Smooth muscle cell (in vitro differentiated cells): Measurements from ENCODE around the gene ATP13A2. TPM values are rescaled to one million over a fixed set of nuclear protein-coding genes. Genes with fewer than 3 reads are reported as not detected.

Experiments
- DNase-seq: peaks from one replicate; lab custom pipeline; 2025; ENCODE audit not compliant: unreplicated experiment; lab: John Stamatoyannopoulos, UW
- H2AFZ ChIP-seq: fragments of 200-600 bp; sonication (generic); 2 replicates; pipeline ENCODE4 v1.6.0; 2016; ENCODE audit warnings: antibody characterized with exemption, low read depth, mild to moderate bottlenecking
- H3F3A ChIP-seq: fragments of 200-600 bp; sonication (generic); 2 replicates; pipeline ENCODE4 v1.6.0; 2017; ENCODE audit warnings: antibody characterized with exemption, low read depth
- H3K27ac ChIP-seq: fragments of 200-600 bp; sonication (generic); 2 replicates; pipeline ENCODE4 v1.5.1; 2016; ENCODE audit warnings: low read depth, mild to moderate bottlenecking
- H3K27me3 ChIP-seq: fragments of 200-600 bp; sonication (generic); 2 replicates; pipeline ENCODE4 v1.6.1; 2016; ENCODE audit warnings: low read depth, mild to moderate bottlenecking
- H3K36me3 ChIP-seq: fragments of 200-600 bp; sonication (generic); 2 replicates; pipeline ENCODE4 v1.5.1; 2016; ENCODE audit warnings: low read depth
- H3K4me1 ChIP-seq: fragments of 200-600 bp; sonication (generic); 2 replicates; pipeline ENCODE4 v1.5.1; 2016; ENCODE audit warnings: low read depth
- H3K4me2 ChIP-seq: fragments of 200-600 bp; sonication (generic); 2 replicates; pipeline ENCODE4 v1.6.0; 2016; ENCODE audit warnings: mild to moderate bottlenecking
- H3K4me3 ChIP-seq: fragments of 200-600 bp; sonication (generic); 2 replicates; pipeline ENCODE4 v1.5.1; 2016; ENCODE audit warnings: mild to moderate bottlenecking
- H3K79me2 ChIP-seq: fragments of 200-600 bp; sonication (generic); 2 replicates; pipeline ENCODE4 v1.6.0; 2016; ENCODE audit warnings: low read depth, mild to moderate bottlenecking
- H3K9ac ChIP-seq: fragments of 200-600 bp; sonication (generic); 2 replicates; pipeline ENCODE4 v1.6.0; 2016; ENCODE audit warnings: low read depth
- H3K9me3 ChIP-seq: fragments of 200-600 bp; sonication (generic); replicated peaks from 2 replicates; pipeline ENCODE4 v1.5.1; 2016; ENCODE audit warnings: low read depth
- H4K20me1 ChIP-seq: fragments of 200-600 bp; sonication (generic); 2 replicates; pipeline ENCODE4 v1.6.0; 2016; ENCODE audit warnings: low read depth
- CTCF ChIP-seq: fragments of 200-600 bp; sonication (generic); IDR thresholded peaks from 2 replicates; pipeline ENCODE4 v1.5.1; 2017; ENCODE audit warnings: borderline replicate concordance, mild to moderate bottlenecking, antibody characterized with exemption; ENCODE audit not compliant: insufficient read depth, poor library complexity, severe bottlenecking
- WGBS: methylation state at CpG from one replicate; pipeline ENCODE4 v1.1.7; 2016; ENCODE audit warnings: low lambda C conversion rate; 5-methylcytosine and 5-hydroxymethylcytosine counted together
- polyA plus RNA-seq: library from polyadenylated mRNA; unstranded; fragments of >200 nt; fragmentation: Nextera tagmentation; extraction: Ambion mirVana; gene quantifications from 2 replicates; pipeline ENCODE4 v1.2.1, GENCODE V29; 2016
- total RNA-seq: library from RNA; depleted of rRNA; stranded (reverse); fragments of >200 nt; gene quantifications from 2 replicates; pipeline ENCODE4 v1.2.3, GENCODE V29; 2014

ATP13A2 gene
- total and polyA plus RNA-seq, 2 experiments from 2014 or later: 27.7 to 42.3 TPM

DNA sequence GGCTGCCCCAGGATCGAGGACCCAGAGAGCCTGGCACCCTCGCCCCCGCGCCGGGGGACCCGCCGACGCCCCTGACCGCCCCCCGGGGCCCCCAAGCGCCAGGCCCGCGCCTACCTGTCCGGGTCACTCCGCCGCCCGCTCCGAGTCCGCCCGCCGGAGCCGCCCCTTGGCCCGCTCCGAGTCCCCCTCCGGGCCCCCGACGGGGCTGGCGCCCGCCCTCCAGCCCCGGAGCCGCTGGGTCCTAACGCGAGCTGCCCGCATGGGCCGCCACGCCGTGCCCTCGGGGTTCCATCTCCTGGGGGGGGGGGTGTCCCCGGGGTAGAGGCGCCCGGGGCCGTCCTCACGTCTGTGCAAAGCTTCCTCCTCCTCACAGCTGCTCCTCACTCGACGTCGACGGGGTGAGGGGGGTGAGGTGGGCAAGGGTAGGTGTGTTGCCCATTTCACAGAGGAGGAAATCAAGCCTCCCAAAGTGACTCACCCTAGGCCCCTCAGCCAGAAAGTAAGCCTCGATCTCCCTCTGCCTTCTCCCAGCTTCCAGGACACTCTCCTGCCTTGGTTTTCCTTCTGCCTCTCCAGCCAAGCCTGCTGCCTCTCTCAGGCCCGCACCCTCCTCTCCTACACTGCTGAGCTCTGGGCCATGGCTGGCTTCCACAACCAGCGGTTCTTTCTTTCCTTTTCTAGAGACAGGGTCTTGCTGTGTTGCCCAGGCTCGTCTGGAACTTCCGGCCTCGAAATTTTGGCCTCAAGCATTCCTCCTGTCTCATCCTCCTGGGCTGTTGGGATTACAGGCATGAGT is 31.1 kb downstream of the ATP13A2 start, which contains the start of gene MFAP2:
Gene MFAP2 (minus strand): TSS at position 148 of the 796 bp plus-strand sequence. CDS start 2,347 bp downstream, outside the sequence.
- Histone ChIP-seq H2AFZ (no peak within 1 kb of the TSS), H3K79me2 (peaks cover 37% of the 10 kb centered on the region)
- WGBS: 8% methylated on average over 46 of the region's 53 CpGs

DNA sequence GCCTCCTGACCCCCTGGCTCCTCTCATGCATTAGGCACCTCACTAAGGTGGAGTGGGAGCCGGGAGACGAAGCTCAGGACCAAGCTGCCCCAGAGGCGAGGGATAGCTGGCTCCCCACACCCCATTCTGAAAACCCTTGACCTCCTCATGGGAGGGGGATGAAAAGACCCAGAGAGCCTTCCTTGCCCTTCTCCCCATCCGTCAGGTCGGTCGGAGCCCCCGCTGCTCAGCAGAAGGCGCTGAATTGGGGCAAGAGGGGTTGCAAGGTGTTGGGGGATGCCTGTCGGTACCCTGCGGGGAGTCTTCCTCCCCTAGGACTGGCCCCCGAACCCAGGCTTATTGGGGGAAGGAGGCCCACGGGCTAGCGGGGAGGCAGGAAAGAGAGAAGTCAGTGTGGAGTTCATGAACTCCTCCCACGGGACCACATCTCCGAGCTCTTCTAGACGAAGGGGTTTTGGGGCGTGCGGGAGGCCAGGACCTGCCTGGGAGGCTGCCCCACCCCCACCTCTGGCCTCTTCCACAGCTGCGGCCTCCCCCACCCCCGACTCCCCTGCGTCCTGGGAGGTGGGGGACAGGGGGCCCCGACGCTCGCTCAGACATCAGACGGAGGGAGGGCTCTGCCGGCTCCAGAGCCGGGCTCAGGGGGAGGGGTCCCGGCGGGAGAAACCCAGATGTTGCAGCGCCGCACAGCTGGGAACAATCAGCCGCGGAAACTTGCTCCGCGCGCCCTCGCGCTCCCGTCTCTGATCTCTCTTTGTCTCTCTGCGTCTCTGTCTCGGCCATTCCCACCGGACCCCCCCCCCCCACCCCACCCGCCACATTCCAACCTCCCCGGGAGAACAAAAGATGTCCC is 32.0 kb downstream of the ATP13A2 start:
- H4K20me1 ChIP-seq: peaks cover 48% of the 10 kb centered on the region
- H3K4me2 ChIP-seq: peak overlapping the region; percentile 98
- peak overlapping the region; percentile 93 for H3K4me3 ChIP-seq
- no peak overlapping the region for H2AFZ ChIP-seq
- peaks cover 30% of the 10 kb centered on the region for H3K4me1 ChIP-seq
- no peak for TF ChIP-seq CTCF
- 12% methylated on average over 21 of the region's 44 CpGs for WGBS
- DNase-seq: no peak
- no peaks in the 10 kb centered on the region for H3K9me3 ChIP-seq
- H3K9ac ChIP-seq: peak overlapping the region; percentile 91
- no peaks in the 10 kb centered on the region for H3K27me3 ChIP-seq
- H3F3A ChIP-seq: peaks cover 3% of the 10 kb centered on the region
- H3K36me3 ChIP-seq: no peaks in the 10 kb centered on the region
- H3K27ac ChIP-seq: peak overlapping the region; percentile 91
- peaks cover 37% of the 10 kb centered on the region for H3K79me2 ChIP-seq

More for the DNA sequence above, 31.1 kb downstream of the ATP13A2 start, which contains the start of gene MFAP2:
- Histone ChIP-seq H3K27ac (peak within 1 kb of the TSS; percentile 91), H3K9me3 (no peaks in the 10 kb centered on the region), H3K9ac (peak within 1 kb of the TSS; percentile 91), H3K4me3 (peak within 1 kb of the TSS; percentile 93), H3K27me3 (no peaks in the 10 kb centered on the region), H3K4me2 (peak within 1 kb of the TSS; percentile 98), H3K4me1 (peaks cover 30% of the 10 kb centered on the region), H3K36me3 (no peaks in the 10 kb centered on the region), H4K20me1 (peaks cover 42% of the 10 kb centered on the region), H3F3A (peaks cover 3% of the 10 kb centered on the region)
- no peak for TF ChIP-seq CTCF
- DNase-seq: no peak

DNA sequence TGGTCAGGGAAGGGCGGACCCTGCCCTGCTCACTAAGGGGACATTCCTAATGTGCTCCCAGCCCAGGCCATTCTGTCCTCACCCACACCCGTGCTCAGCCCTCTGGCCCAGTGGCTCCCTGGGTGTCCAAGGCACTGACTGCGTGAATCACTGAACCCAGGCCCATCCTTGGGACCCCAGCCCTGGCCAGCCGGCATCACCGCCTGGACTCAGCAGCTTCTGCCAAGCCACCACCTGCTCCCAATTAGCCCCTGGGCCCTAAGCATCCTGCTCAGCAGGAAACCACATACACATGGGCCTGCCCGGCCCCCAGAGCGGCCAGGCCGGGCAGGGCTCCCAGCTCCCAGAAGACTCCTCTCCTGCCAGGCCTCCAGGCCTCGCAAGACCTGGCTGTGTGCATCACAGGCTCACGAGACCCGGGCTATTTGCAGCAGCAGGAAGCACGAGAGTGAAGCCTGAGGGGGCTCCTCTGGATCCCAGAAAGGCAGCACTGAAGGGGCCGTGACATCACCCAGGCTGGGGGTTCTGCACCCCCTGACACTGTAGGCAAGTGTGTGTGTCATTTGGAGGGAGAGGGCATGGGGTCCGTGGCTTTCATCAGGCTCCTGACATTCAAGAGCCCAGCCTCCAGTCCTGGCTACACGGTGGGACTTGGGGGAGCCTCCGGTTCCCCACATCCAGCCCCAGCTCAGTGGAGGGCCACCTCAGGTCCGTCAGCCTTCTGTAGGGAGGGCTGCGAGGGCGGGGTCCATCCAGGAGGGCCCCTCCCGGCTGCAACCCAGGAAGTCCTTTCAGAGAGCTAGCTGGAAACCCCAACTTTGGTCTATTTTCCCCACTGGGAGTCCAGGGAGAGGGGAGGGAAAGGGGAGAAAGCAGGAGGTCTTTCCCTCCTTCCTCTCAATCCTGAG is 32.9 kb downstream of the ATP13A2 start:
- Histone ChIP-seq H4K20me1 (peaks cover 48% of the 10 kb centered on the region), H3K9me3 (no peaks in the 10 kb centered on the region), H3K4me2 (peak overlapping the region; percentile 98), H3K9ac (peak overlapping the region; percentile 91), H3K79me2 (peaks cover 37% of the 10 kb centered on the region), H2AFZ (no peak overlapping the region), H3F3A (peaks cover 3% of the 10 kb centered on the region), H3K27ac (peak overlapping the region; percentile 91), H3K4me1 (peaks cover 30% of the 10 kb centered on the region), H3K27me3 (no peaks in the 10 kb centered on the region), H3K36me3 (no peaks in the 10 kb centered on the region), H3K4me3 (peak overlapping the region; percentile 93)
- DNase-seq: no peak
- 38% methylated on average over 17 of the region's 20 CpGs for WGBS
- no peak for TF ChIP-seq CTCF
